ENCODE results near the gene TTC12.

Gene TTC12

DNA sequence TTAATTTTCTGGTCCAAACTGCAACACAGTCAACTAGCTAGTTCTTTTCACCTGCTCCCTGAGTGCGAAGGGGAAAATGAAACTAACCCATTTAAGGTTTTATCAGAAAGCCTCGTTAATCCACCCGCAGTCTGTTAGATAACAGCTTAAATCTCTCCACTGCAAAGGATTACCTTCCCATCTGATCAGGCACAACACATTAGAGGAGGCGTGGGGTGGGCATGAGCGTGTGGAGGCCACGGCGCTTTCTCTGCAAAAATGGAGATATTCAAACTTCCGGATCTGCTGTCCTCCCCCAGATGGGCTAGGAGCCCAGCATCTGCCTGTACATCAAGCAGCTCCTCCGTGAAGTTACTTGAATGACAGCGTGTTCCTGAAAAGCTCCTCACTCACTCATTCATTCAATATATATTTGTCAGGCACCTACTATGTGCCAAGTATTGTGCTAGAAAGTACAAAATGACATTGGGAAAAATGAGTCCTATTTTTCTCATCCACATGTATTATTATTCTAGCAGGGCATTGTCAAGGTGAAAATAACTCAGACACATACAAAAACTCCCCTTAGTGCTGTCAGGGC lies 59.7 kb downstream of the TTC12 start:
- no peak for DNase-seq (ENCODE audit: low spot score)

DNA sequence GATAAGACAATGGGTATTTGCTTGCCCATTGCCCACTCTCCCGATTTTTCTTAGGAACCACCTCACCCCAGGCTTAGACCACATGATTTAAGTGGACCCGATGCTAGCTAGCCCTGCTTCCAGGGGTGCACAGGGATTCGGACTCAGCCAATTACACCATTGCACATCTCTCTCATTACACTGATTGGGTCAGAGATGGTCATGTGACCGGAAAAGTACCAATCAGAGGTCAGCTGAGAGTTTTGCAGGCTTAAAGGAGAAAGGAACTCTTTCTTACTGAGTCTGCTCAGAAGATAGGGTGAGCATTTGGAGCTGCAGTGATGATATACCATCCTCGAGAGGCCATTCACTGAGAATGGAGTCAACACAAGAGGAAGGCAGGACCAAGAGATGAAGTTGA lies 61.0 kb downstream of the TTC12 start:
- DNase-seq (ENCODE audit: low spot score): no peak

DNA sequence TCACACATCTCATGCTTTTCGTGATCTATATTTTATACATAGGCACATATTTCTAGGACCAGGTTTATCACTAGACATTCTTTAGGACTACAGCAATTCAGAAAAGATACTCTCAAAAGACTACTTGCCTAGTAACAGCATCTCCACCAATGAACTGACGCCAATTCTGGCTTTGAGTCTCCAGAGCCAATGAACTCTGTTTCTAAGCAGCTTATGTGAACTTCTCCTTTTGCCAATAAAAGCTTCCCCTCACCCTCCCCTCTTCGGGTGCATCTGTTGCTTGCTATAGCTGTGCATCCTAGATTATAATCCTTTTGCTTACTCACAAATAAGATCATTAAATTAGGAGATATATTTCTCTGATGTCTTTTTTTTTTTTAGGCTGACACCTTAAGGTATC lies 61.8 kb downstream of the TTC12 start:
- no peak for DNase-seq (ENCODE audit: low spot score)

DNA sequence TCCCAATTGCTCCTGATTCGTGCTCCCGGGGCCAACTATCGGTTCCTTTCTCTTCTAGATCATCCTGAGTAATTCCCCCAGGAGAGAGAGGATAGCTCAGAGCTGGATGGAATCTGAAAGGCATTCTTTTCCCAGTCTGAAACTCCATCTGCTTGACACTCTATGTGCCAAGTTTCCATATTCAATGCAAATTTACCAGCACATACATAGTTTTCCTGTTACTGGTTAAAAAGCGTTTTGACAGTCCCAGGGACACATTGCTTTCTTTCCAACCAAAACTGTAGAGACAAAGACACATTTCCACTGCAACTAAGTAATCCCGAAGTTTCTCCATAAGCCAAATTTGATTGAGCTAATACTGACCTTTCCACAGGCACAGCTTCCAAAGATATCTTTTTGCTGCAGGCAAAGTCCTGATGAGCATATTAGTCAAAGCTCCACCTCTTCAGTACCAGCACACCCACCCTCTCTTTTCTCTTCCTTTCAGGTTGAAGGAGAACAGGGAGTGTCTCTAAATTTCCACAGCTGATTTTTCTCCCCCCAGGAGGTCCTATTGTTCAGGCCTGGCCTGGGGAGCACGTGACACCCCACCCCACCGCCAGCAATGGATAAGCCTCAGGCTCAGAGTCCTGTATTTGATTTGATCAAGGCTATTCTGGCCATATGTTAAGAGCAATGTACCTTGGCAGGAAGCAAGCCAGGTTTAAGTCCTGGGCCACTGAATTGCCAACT lies 63.5 kb downstream of the TTC12 start:
- DNase-seq (ENCODE audit: low spot score): no peak

DNA sequence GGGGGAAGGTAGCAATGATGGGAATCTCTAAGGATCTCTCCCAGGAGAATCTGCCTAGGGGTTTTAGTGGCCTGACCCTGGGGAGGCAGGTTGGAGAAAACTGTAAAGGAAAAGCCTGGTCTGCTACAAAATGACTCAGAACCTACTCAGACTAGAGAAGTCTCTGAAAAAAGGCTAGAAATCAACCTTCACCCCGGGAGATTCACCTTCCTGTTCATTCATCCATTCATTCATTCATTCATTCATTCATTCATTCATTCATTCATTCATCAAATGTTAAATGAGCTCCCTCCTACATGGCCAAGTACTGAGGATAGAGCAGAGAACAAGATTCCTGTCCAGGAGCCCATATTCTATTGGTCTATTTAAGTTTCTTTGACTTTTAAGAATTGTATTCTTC lies 64.3 kb downstream of the TTC12 start:
- no peak for DNase-seq (ENCODE audit: low spot score)

DNA sequence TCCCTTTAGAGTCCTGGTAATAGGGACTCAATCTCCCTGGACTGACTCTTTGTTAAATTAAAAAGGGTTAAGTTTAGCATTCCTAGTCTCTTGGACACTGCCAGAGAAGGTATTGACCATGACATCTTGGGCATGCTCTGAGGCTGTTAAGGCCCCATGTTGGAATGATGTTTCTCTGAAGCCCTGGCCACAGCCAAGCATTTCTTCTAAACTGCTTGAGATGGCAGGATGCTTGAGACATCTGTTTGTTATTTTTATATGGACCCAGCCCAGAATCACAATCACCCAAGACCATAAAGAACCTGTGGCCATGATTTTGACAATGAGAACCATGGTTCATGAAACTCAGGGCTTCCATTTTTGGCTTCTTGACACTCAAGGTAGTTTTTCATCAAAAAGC lies 67.7 kb downstream of the TTC12 start:
- DNase-seq (ENCODE audit: low spot score): no peak

DNA sequence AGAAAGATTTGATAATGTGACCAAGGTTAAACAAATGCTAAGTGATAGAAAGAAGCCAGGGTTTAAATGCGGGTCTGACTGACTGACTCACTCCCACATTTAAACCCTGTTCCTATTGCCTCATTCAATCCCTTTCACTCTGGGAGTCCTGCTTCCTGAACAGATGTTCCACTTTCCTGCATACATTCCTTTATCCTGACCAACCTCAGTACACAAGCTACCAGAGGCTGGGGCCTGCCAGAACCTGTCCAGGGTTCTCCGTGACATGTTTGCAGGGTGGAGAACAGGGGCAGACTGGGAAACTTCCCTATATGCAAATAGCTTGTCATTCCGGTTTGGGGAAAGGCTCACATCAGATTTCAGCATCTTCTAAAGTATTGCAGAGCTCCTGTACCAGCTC lies 70.2 kb downstream of the TTC12 start:
- no peak for DNase-seq (ENCODE audit: low spot score)

DNA sequence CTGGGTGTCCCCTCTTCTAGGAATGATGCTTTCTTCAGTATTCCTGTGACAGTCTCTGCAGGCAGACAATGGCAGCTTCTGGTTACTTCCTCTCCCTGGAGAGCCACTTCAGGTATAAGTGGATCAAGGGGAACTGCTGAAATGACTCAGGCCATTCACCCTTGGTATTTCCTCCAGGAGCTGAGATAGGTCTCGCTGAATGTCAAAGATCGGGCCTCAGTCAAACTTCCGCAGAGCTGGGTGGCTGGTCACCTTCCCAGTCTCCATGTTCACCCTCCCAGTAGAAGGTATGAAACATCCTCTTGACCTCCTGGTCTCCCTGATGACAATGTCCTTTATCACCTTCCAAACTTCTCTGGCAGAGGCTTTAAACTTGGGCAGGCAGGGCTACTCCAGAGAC lies 71.4 kb downstream of the TTC12 start:
- DNase-seq (ENCODE audit: low spot score): no peak

DNA sequence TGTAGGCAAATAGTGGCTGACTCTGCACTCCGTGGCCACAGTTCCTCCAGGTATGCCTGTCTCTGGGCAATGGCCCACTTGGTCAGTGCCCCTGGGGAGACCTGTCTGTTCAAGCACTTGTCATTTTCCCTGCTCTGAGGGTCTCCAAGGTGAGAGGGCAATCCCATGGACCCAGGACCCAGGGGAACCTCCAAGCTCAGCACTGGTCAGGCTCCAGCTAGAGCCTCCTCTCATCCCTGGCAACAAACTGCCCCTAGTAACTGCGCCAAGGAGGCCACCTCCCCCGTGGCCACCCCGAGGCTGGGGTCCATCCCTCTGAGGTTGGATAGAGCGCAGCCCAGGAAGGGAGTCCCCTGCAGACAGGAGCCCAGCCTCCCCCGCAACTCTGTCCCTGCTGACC lies 72.5 kb downstream of the TTC12 start:
- DNase-seq (ENCODE audit: low spot score): no peak

DNA sequence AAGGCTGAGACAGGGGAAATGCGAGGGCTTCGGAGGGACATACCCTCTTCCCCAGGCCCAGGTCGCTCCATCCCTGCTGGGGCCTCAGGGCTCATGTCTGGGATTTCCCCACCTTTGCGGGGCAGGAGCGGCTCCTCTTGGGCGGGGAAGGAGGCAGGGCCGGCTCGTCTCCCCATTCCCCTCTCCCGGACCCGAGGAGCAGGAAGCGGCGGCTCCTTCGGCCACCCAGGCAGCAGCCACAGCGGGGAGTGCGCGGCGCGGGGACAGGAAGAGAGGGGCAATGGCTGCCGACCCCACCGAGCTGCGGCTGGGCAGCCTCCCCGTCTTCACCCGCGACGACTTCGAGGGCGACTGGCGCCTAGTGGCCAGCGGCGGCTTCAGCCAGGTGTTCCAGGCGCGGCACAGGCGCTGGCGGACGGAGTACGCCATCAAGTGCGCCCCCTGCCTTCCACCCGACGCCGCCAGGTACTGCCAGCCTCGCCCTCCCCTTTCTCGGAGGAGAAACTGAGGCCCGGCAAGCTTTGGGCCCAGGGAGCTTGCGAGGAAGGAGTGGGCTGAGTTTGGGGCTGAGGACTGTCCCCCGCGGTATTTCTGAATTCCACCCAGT lies 73.3 kb downstream of the TTC12 start, which contains the start of gene ANKK1:
Gene ANKK1 (plus strand): TSS at position 175 of the 607 bp plus-strand sequence. CDS start 106 bp downstream, at position 281.
- no peak for DNase-seq (ENCODE audit: low spot score)

DNA sequence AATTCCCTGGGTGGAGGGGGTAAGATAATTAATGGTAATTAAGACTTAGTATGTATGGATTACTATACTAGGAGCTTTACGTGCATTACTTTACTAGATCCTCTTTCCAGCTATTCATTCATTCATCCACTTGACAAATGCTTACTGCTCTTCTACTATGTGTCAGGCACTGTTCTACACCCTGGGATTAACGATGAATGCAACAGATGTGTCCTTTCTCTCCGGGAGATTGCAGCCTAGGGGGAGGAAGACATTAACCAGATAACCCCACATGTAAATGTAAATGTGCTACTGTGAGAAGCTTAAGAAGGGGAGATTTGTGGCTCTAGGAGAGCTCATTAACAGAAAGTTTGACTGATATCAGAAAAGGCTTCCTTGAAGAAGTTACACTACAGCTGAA lies 74.9 kb downstream of the TTC12 start:
- DNase-seq (ENCODE audit: low spot score): no peak

DNA sequence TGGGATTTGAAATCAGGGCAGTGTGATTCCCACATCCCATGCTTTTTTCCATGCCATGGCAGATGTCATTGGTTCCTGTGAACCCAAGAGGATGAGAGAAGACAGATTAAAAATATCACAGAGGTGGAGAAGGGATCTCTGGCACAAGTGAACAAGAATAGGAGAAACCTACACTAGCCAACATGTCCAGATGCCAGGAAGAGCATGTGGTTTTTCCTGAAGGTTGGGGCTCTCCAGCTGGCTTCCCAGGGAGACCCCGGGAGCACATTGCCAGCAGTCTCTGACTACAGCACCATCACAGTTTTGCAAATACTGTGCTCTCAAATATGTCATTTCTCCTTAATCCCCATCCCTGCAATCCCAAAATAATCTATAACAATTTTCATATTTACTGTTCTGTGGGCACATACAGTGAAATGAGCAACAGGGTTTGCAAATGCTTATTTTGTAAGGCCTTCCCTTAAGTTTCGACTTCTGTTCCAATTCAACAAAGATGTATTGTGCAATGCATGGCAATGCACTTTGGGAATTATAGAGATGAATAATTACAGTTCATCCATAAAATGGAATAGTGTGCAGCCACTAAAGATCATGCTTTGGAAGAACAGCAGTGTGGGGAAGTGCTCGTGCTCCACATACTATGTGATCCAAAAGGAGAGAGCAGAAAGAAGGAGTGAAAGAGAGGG lies 78.0 kb downstream of the TTC12 start:
- DNase-seq (ENCODE audit: low spot score): no peak

DNA sequence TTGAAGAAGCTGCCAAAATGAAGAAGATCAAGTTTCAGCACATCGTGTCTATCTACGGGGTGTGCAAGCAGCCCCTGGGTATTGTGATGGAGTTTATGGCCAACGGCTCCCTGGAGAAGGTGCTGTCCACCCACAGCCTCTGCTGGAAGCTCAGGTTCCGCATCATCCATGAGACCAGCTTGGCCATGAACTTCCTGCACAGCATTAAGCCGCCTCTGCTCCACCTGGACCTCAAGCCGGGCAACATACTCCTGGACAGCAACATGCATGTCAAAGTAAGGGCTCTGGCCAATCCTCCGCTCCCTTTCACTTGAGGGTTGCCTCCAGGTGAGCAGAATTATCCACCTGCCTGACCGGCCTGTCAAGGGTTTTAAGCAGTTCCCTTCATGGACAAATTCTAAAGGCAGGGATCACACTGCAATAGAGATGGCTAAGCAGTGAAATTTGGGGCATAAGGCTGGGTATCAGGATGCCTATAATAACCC lies 79.2 kb downstream of the TTC12 start:
- no peak for DNase-seq (ENCODE audit: low spot score)

DNA sequence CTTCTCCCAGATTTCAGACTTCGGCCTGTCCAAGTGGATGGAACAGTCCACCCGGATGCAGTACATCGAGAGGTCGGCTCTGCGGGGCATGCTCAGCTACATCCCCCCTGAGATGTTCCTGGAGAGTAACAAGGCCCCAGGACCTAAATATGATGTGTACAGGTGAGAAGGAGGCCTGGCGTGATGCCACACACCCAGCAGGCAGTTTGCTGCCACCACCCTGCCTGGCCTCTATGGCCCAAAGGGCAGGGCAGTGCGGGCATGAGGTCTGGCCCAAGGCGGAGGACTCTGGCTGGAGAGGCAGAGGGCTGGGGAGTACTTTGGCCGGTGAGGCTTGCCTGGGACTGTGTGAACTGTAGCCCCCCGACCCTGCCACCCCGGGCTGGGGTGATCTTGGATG lies 80.5 kb downstream of the TTC12 start:
- DNase-seq (ENCODE audit: low spot score): no peak

DNA sequence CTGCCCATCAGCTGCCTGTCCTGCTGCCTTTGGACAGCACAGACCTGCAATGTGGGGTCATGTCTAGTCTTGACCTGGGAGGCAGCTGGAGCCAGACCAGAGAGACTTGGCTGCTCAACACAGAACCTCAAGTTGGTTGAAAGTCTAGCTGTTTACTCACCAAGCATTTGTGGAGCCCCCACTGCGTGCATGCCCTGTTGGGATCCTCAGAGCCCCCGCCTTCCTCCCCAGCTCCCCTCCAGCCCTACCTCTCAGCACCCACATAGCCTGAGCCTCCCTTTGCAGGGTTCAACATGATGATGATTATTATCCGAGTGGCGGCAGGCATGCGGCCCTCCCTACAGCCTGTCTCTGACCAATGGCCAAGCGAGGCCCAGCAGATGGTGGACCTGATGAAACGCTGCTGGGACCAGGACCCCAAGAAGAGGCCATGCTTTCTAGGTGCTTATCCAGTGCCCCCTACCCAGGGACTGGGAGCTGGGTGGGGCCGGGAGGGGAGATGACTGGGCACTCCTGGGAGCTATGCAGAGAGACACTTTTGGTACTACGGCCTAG lies 81.5 kb downstream of the TTC12 start:
- DNase-seq (ENCODE audit: low spot score): no peak

DNA sequence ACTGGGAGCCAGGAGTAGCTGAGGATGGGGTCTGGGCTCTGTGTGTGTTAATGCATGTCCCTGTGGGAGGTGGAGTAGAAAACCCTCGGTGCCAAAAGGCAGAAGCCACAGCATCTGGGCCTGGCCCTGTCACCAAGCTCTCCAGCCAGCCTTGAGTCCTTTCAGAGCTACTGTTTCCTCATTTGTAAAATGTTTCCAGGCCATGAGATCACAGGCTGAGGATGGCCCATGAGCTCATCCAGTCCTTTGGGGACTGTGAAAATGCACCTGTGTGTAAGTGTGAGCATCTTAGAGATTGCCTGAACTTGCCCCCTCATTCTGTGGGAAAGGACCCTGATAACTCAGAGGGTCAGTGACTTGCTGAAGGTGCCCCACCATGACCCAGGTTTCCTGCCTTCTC lies 82.3 kb downstream of the TTC12 start:
- DNase-seq (ENCODE audit: low spot score): no peak

DNA sequence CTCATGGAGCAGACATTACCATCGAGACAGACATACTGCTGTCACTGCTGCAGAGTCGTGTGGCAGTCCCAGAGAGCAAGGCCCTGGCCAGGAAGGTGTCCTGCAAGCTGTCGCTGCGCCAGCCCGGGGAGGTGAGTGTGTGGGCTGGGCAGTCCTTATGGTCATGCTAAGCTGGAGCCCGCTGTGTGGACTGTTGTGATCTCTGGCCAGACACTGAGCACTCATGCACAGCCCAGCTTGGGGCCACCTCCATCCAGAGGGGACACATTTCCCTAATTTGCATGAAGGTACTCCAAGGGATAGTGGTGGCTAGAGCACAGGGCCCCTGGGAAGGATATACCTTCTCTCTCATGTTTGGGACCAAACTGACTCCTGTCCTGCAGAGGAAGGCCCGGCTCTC lies 82.8 kb downstream of the TTC12 start:
- DNase-seq (ENCODE audit: low spot score): no peak

DNA sequence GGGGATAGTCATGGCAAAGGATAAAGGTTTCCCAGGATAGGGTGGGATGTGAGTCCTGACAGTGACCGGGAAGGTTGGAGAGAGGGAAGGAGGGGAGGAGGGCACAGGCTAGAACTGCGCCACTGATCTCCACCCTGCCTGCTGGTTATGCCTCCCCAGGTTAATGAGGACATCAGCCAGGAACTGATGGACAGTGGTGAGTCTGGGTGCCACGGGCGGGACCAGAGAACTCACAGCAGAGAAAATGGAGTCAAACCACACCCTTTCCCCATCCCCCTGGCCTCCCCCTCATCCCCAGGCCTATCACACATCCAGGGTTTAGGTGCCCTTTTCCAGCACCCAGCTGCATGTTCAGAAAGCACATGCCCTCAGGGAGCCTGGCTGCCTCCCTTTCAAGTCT lies 83.4 kb downstream of the TTC12 start:
- DNase-seq (ENCODE audit: low spot score): no peak

DNA sequence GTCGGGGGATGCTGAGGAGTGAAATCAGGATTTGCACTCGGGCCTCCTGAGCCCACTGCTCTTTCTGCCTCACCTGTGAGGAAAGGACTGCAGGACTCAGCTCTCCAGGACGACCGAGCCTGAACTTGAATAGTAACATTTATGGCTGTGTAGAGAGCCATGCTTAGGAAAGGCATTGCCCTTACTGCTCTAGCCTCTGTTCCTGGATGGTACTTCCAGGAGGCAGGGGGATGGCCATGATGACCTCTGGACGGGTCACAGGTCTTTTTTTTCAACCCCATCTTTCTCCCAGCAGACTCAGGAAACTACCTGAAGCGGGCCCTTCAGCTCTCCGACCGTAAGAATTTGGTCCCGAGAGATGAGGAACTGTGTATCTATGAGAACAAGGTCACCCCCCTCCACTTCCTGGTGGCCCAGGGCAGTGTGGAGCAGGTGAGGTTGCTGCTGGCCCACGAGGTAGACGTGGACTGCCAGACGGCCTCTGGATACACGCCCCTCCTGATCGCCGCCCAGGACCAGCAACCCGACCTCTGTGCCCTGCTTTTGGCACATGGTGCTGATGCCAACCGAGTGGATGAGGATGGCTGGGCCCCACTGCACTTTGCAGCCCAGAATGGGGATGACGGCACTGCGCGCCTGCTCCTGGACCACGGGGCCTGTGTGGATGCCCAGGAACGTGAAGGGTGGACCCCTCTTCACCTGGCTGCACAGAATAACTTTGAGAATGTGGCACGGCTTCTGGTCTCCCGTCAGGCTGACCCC lies 84.5 kb downstream of the TTC12 start:
- DNase-seq (ENCODE audit: low spot score): no peak

DNA sequence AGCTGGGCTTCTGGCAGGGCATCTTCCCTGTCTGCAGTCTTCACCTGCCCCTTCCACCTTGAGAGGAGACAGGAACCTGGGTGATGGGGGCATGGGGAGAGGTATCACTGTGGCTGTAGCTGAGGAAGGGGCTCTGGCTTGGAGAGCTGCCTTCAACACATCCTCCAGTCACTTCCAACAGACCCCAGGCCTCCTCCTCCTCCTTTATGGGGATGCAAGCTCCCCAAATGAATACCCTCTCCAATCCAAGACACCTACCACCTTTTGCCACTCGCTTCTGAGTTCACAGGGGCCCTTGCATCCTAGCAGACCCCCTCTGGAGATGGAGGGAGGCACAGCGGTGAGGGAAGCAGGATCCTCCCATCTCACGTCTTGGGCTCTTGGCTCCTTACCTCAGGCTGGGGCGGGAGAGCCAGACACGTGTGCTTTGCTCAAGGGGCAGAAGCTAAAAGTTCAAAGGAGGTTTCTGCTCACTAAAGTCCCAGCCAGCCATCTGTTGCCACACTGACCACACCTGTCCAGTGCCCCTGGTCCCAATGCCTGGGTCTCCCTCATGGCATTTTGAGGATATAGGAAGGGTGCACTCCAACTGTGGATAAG lies 86.3 kb downstream of the TTC12 start:
- no peak for DNase-seq (ENCODE audit: low spot score)

DNA sequence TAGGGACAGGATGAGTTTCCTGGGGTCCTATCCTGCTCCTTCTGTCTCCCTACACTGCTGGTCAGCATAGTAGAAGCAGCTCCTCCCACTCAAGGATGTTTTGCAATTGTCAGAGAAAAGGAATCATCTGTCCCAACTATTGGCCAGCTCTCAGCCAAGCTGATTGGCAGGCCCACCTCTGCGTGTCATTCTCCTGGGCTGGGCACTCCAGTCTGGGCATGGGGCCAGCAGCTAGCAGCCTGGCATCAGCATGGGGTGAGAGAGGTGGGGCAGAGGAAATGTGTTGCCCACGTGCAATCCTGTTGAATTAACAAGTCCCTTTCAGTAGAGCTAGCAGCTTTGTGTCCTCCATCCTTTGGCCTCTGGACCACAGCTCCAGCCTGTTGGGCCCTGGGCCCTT lies 87.3 kb downstream of the TTC12 start:
- no peak for DNase-seq (ENCODE audit: low spot score)
